Liver (tissue), 9 donors: Measurements from ENCODE around the gene SLC27A3. TPM values are rescaled to one million over a fixed set of nuclear protein-coding genes. Genes with fewer than 3 reads are reported as not detected.

ENCODE experiments used
- DNase-seq: peaks from one replicate; pipeline ENCODE4 v3.0.0-alpha.2; 2017; ENCODE audit warnings: low spot score
- H3K27ac ChIP-seq, 2 donors: one replicate each; pipeline ENCODE4 v1.7.0; 2013; ENCODE audit warnings: inconsistent platforms in 2 of 2, low read length in 2 of 2, control low read depth in 1 of 2, low read depth in 1 of 2, mild to moderate bottlenecking in 1 of 2
- H3K27me3 ChIP-seq, 4 donors: one replicate each; pipeline versions ENCODE4 v1.6.1 to v1.7.0; 2013; ENCODE audit warnings: low read length in 3 of 4, inconsistent platforms in 1 of 4, mild to moderate bottlenecking in 1 of 4, moderate library complexity in 1 of 4; ENCODE audit not compliant: control insufficient read depth in 4 of 4, insufficient read depth in 4 of 4
- H3K36me3 ChIP-seq, 4 donors: one replicate each; pipeline versions ENCODE4 v1.6.1 to v1.7.0; 2013; ENCODE audit warnings: low read length in 3 of 4, mild to moderate bottlenecking in 3 of 4, low read depth in 1 of 4, moderate library complexity in 1 of 4; ENCODE audit not compliant: control insufficient read depth in 4 of 4, insufficient read depth in 3 of 4
- H3K4me1 ChIP-seq, 4 donors: one replicate each; pipeline versions ENCODE4 v1.6.1 to v1.7.0; 2013; ENCODE audit warnings: low read length in 3 of 4, mild to moderate bottlenecking in 3 of 4, moderate library complexity in 1 of 4; ENCODE audit not compliant: control insufficient read depth in 4 of 4, insufficient read depth in 4 of 4
- H3K4me3 ChIP-seq, 3 donors: one replicate each; pipeline versions ENCODE4 v1.6.1 to v1.7.0; 2013; ENCODE audit warnings: low read length in 3 of 3, control low read depth in 1 of 3, low read depth in 1 of 3, mild to moderate bottlenecking in 1 of 3
- H3K9ac ChIP-seq, 2 donors: one replicate each; pipeline ENCODE4 v1.7.0; 2013; ENCODE audit warnings: low read length in 2 of 2, mild to moderate bottlenecking in 2 of 2, moderate library complexity in 2 of 2, control low read depth in 1 of 2, low read depth in 1 of 2
- H3K9me3 ChIP-seq, 4 donors: one replicate each; pipeline versions ENCODE4 v1.6.1 to v1.7.0; 2013; ENCODE audit warnings: low read length in 3 of 4; ENCODE audit not compliant: control insufficient read depth in 4 of 4
- HNF4A ChIP-seq, 2 donors: conservative IDR thresholded peaks; 2 replicates each; pipeline ENCODE4 v1.6.1; 2016; ENCODE audit warnings: antibody characterized with exemption in 2 of 2, mild to moderate bottlenecking in 2 of 2
- NR2F2 ChIP-seq: IDR thresholded peaks from 2 replicates; pipeline ENCODE4 v1.6.1; 2016; ENCODE audit warnings: antibody characterized with exemption
- RAD21 ChIP-seq, 2 donors: IDR thresholded peaks; 2 replicates each; pipeline ENCODE4 v1.6.1; 2016; ENCODE audit warnings: antibody characterized with exemption in 2 of 2, mild to moderate bottlenecking in 2 of 2
- RXRA ChIP-seq, 2 donors: IDR thresholded peaks; 2 replicates each; pipeline ENCODE4 v1.6.1; 2017 to 2018; ENCODE audit warnings: antibody characterized with exemption in 2 of 2, mild to moderate bottlenecking in 1 of 2
- SP1 ChIP-seq: IDR thresholded peaks from 2 replicates; pipeline ENCODE4 v1.6.1; 2018; ENCODE audit warnings: antibody characterized with exemption, mild to moderate bottlenecking
- WGBS: extraction: QIAGEN DNeasy Blood & Tissue Kit; methylation state at CpG from one replicate; pipeline ENCODE4 v1.1.7; 2013; 5-methylcytosine and 5-hydroxymethylcytosine counted together
- polyA plus RNA-seq, 2 donors: library from polyadenylated mRNA; stranded (reverse) in 1 of 2; unstranded in 1 of 2; fragments of 200-250 nt in 1 of 2; fragments of >200 nt in 1 of 2; fragmentation: Nextera tagmentation in 1 of 2; extraction: Ambion mirVana in 1 of 2; gene quantifications; one replicate each; pipeline versions ENCODE4 v1.2.1 to v1.2.3, GENCODE V29; 2013 to 2015
- total RNA-seq, 2 donors: library from RNA; depleted of rRNA; stranded (reverse); fragments of >200 nt; gene quantifications; one replicate each; pipeline ENCODE4 v1.2.3, GENCODE V29; 2014
- TF ChIP-seq, protein P1 (sequence below): IDR thresholded peaks from 2 replicates; pipeline ENCODE4 v1.6.1; 2016; ENCODE audit warnings: antibody characterized with exemption
- TF ChIP-seq, protein P2 (sequence below): IDR thresholded peaks from 2 replicates; pipeline ENCODE4 v1.6.1; 2016; ENCODE audit warnings: antibody characterized with exemption, mild to moderate bottlenecking
- TF ChIP-seq, protein P3 (sequence below): fragments of 150-350 bp; IDR thresholded peaks from 2 replicates; pipeline ENCODE4 v1.5.1; 2017; ENCODE audit warnings: improper control_type of control experiment, low read depth, low read length; ENCODE audit not compliant: missing input control
- donor health status: healthy.
- donor health status: healthy.
- donor health status: healthy.
- donor health status: healthy.
- donor health status: healthy.

Gene SLC27A3
- total and polyA plus RNA-seq, 4 donors: 18.1 to 47.4 (median 28.2) TPM

DNA sequence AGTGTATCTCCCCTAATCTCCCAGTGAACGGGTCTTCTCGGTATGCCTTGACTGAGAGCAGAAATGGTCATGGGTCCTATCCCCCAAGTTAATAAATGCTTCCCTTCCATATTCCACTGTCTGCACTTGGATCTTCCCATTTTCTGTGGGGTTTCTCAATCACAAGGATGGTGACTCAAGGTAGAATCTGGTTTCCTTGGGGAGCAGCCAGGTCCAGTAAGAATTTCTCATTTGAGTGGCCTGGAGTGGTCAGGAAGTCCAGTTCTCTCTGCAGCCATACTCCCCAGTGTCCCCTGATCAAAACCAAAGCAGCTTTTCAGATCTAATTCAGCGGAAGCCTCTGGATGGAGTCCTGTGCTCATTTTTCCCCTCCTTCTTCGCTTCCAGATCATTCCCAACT is 14.8 kb upstream of the SLC27A3 start (continued):
- TF ChIP-seq, protein P1, sequence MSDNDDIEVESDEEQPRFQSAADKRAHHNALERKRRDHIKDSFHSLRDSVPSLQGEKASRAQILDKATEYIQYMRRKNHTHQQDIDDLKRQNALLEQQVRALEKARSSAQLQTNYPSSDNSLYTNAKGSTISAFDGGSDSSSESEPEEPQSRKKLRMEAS: no peak
- TF ChIP-seq RAD21 (IDR thresholded peaks at IDR 0.05): no peak
- TF ChIP-seq, protein P2, sequence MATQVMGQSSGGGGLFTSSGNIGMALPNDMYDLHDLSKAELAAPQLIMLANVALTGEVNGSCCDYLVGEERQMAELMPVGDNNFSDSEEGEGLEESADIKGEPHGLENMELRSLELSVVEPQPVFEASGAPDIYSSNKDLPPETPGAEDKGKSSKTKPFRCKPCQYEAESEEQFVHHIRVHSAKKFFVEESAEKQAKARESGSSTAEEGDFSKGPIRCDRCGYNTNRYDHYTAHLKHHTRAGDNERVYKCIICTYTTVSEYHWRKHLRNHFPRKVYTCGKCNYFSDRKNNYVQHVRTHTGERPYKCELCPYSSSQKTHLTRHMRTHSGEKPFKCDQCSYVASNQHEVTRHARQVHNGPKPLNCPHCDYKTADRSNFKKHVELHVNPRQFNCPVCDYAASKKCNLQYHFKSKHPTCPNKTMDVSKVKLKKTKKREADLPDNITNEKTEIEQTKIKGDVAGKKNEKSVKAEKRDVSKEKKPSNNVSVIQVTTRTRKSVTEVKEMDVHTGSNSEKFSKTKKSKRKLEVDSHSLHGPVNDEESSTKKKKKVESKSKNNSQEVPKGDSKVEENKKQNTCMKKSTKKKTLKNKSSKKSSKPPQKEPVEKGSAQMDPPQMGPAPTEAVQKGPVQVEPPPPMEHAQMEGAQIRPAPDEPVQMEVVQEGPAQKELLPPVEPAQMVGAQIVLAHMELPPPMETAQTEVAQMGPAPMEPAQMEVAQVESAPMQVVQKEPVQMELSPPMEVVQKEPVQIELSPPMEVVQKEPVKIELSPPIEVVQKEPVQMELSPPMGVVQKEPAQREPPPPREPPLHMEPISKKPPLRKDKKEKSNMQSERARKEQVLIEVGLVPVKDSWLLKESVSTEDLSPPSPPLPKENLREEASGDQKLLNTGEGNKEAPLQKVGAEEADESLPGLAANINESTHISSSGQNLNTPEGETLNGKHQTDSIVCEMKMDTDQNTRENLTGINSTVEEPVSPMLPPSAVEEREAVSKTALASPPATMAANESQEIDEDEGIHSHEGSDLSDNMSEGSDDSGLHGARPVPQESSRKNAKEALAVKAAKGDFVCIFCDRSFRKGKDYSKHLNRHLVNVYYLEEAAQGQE: no peak
- no peak for TF ChIP-seq HNF4A (conservative IDR thresholded peaks at IDR 0.05)

DNA sequence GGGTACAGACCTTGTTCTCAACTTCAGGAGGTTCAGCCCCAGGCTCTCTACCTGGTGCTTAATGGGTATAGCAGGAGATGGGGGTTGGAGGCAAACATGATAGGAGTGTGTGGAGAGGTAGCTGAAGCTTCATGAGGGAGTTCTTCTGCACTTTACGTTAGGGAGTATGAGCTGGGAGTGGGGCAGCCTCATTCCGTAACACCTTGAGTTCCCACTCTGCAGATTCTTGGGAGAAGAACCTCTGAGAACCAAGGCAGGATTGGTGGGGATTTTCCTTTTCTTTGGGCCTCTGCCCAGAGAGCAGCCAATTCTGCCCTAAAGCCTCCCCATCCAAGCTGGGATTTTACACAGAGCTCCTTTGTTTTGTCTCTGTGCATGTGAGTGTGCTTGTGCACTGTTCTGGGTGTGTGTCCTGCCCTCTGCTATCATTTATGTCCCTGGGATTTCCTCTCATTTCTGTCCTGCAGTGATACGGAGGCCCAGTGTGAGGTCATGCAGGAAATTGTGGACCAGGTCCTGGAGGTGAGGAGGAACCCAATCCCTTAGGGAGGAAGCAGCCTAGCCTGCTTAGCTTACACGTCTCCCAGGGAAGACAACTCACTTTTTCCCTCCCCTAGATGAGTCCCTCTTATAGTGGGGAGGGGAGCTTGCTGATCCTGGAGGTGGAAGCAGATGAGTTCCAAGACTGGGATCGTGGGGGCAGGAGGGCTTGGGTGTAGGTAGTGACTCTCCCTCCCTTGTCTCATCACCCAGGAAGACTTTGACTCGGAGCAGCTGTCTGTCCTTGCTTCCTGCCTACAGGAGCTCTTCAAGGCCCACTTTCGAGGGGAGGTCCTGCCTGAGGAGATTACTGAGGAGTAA is 11.6 kb upstream of the SLC27A3 start:
- Histone ChIP-seq H3K4me1 (peaks cover 4 to 19% (median 13%) of the 10 kb centered on the region in 4 donors), H3K36me3 (peaks cover 6 to 51% (median 38%) of the 10 kb centered on the region in 4 donors), H3K27ac (peak overlapping the region; percentile 27 to 32), H3K4me3 (no peak overlapping the region), H3K27me3 (no peaks in the 10 kb centered on the region), H3K9ac (no peak overlapping the region), H3K9me3 (no peaks in the 10 kb centered on the region)
- DNase-seq: no peak
- WGBS: 79% methylated on average over 7 of the region's 7 CpGs
- TF ChIP-seq NR2F2 (peak; percentile 87), RXRA (IDR thresholded peaks at IDR 0.05) (no peak)

DNA sequence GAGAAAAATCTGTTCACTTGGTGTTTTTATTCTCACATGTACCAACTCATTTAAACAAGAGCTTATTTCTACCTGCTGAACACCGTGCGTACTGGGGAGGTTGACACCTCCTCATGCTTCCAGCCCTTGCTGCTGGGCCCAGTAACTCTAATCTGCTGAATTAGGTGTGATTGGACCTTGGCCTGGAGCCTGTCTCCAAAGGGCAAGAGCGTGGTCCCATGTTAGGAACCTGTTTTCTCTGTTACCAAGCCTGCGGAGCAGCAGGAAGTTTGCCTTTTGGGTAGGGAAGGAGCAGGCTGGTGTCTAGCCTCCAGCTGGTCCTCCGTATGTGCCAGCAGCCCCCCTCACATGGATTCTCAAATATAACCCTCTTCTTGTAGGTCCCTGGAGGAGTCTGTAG is 10.9 kb upstream of the SLC27A3 start:
- Histone ChIP-seq H3K4me3 (no peak overlapping the region), H3K36me3 (peaks cover 4 to 48% (median 36%) of the 10 kb centered on the region in 4 donors), H3K4me1 (peaks cover 9 to 27% (median 20%) of the 10 kb centered on the region in 4 donors), H3K27ac (peak overlapping the region; percentile 27 to 32), H3K27me3 (no peaks in the 10 kb centered on the region), H3K9me3 (no peaks in the 10 kb centered on the region), H3K9ac (no peak overlapping the region)
- DNase-seq: no peak
- peak in 1 of 2 donors; percentile 29 for TF ChIP-seq HNF4A (conservative IDR thresholded peaks at IDR 0.05)
- TF ChIP-seq, protein P3, sequence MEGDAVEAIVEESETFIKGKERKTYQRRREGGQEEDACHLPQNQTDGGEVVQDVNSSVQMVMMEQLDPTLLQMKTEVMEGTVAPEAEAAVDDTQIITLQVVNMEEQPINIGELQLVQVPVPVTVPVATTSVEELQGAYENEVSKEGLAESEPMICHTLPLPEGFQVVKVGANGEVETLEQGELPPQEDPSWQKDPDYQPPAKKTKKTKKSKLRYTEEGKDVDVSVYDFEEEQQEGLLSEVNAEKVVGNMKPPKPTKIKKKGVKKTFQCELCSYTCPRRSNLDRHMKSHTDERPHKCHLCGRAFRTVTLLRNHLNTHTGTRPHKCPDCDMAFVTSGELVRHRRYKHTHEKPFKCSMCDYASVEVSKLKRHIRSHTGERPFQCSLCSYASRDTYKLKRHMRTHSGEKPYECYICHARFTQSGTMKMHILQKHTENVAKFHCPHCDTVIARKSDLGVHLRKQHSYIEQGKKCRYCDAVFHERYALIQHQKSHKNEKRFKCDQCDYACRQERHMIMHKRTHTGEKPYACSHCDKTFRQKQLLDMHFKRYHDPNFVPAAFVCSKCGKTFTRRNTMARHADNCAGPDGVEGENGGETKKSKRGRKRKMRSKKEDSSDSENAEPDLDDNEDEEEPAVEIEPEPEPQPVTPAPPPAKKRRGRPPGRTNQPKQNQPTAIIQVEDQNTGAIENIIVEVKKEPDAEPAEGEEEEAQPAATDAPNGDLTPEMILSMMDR: no peak
- TF ChIP-seq SP1: no peak
- TF ChIP-seq RXRA (IDR thresholded peaks at IDR 0.05): no peak
- 85% methylated on average over 5 of the region's 5 CpGs for WGBS
